HG03196 (cell line): ENCODE data around the gene BZW1.
"Not testable (repeated sequence)": the region's sequence is repeated elsewhere in the genome, so short reads cannot be mapped to it uniquely, and the experiment has no call there.

Source experiments
- ATAC-seq: cut with Tn5 transposase; IDR thresholded peaks from one replicate; pipeline ENCODE4 v1.9.1; 2021; ENCODE audit not compliant: unreplicated experiment

Gene BZW1

GRCh38 chr2:200790185-200790584, 21.5 kb upstream of the BZW1 start:
- no peak for ATAC-seq

GRCh38 chr2:200791905-200792304, 19.8 kb upstream of the BZW1 start:
- ATAC-seq: no peak

GRCh38 chr2:200794143-200794542, 17.6 kb upstream of the BZW1 start:
- no peak for ATAC-seq

GRCh38 chr2:200795028-200795440, 16.7 kb upstream of the BZW1 start:
- ATAC-seq: no peak

GRCh38 chr2:200796561-200796960, 15.1 kb upstream of the BZW1 start:
- no peak for ATAC-seq

- ATAC-seq: no peak
Observed at GRCh38 chr2:200797242-200797770, 14.4 kb upstream of the BZW1 start.

GRCh38 chr2:200798514-200798913, 13.2 kb upstream of the BZW1 start:
- no peak for ATAC-seq

- ATAC-seq: no peak
Observed at GRCh38 chr2:200800458-200800857, 11.3 kb upstream of the BZW1 start.

GRCh38 chr2:200801431-200801830, 10.3 kb upstream of the BZW1 start:
- not testable (repeated sequence) for ATAC-seq

GRCh38 chr2:200809506-200810251, 2.0 kb upstream of the BZW1 start:
- ATAC-seq: no peak

GRCh38 chr2:200810252-200810997, 1.3 kb upstream of the BZW1 start:
- ATAC-seq: no peak

- ATAC-seq: no peak
Observed at GRCh38 chr2:200810998-200811332, 745 bp upstream of the BZW1 start.

- ATAC-seq: peak; percentile 43
Observed at GRCh38 chr2:200812122-200813022, 662 bp downstream of the BZW1 start.

- ATAC-seq: no peak
Observed at GRCh38 chr2:200814276-200814815, 2.6 kb downstream of the BZW1 start.

GRCh38 chr2:200814917-200815316, 3.2 kb downstream of the BZW1 start:
- ATAC-seq: no peak

GRCh38 chr2:200818732-200819131, 7.0 kb downstream of the BZW1 start:
- not testable (repeated sequence) for ATAC-seq

GRCh38 chr2:200820573-200821234, 9.0 kb downstream of the BZW1 start:
- no peak for ATAC-seq

- no peak for ATAC-seq
Observed at GRCh38 chr2:200821686-200822245, 10.1 kb downstream of the BZW1 start.

GRCh38 chr2:200828104-200828503, 16.4 kb downstream of the BZW1 start:
- no peak for ATAC-seq
